PC-3 (cell line): ENCODE measurements around the gene IGFL2.

Experiments
- CTCF ChIP-seq: fragments of 300-600 bp; sonication (generic); conservative IDR thresholded peaks from 2 replicates; pipeline ENCODE4 v1.5.1; 2017; ENCODE audit warnings: antibody characterized with exemption, low read depth, mild to moderate bottlenecking, low read length
- EZH2 ChIP-seq: fragments of 300-600 bp; sonication (generic); IDR thresholded peaks from one replicate; pipeline ENCODE4 v1.6.1; 2017; ENCODE audit warnings: antibody characterized with exemption, mild to moderate bottlenecking, low read length; ENCODE audit not compliant: unreplicated experiment
- EZH2phosphoT487 ChIP-seq: fragments of 300-600 bp; sonication (generic); IDR thresholded peaks from 2 replicates; pipeline ENCODE4 v1.6.1; 2018; ENCODE audit warnings: mild to moderate bottlenecking, antibody characterized with exemption, low read length, borderline replicate concordance

- TF ChIP-seq CTCF (no peak), EZH2 (no peak), EZH2phosphoT487 (no peak)
Measured at GRCh38 chr19:46191356-46191755, 43.3 kb downstream of the IGFL2 start.
